GM12874 (cell line): ENCODE results near the gene DUSP28.

Source experiments
- CTCF ChIP-seq: IDR thresholded peaks from 2 replicates; pipeline ENCODE4 v1.5.1; 2011; ENCODE audit warnings: low read depth, mild to moderate bottlenecking, control low read depth, low read length, moderate library complexity; ENCODE audit not compliant: insufficient read depth

Gene DUSP28

DNA sequence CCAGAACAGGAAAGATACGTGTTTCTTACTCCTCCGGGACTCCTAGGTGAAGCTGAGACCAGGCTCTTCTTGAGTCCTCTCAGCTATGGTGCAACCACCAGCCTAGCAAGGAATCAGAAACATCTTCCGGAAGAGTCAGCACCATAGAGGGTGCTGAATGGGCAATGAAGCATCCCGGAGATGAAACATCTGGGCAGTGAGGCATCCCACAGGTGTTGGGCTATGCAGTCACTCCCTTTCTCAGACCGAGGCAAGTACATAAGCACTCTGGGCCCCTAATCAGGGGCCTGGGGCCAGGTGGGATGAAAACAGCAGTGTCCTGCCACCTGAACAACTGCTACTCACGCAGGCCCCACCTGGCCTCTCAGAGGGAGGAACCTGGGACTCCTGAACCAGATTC is 24.9 kb downstream of the DUSP28 start:
- TF ChIP-seq CTCF, result no peak

- TF ChIP-seq CTCF, result no peak
Measured at GRCh38 chr2:240585681-240586197, 25.6 kb downstream of the DUSP28 start.

GRCh38 chr2:240586198-240586918 is 26.2 kb downstream of the DUSP28 start, which contains the start of gene CAPN10:
CAPN10 (plus strand) TSS chr2:240586734; CDS start chr2:240586912, 178 bp downstream.
- no peak for TF ChIP-seq CTCF

DNA sequence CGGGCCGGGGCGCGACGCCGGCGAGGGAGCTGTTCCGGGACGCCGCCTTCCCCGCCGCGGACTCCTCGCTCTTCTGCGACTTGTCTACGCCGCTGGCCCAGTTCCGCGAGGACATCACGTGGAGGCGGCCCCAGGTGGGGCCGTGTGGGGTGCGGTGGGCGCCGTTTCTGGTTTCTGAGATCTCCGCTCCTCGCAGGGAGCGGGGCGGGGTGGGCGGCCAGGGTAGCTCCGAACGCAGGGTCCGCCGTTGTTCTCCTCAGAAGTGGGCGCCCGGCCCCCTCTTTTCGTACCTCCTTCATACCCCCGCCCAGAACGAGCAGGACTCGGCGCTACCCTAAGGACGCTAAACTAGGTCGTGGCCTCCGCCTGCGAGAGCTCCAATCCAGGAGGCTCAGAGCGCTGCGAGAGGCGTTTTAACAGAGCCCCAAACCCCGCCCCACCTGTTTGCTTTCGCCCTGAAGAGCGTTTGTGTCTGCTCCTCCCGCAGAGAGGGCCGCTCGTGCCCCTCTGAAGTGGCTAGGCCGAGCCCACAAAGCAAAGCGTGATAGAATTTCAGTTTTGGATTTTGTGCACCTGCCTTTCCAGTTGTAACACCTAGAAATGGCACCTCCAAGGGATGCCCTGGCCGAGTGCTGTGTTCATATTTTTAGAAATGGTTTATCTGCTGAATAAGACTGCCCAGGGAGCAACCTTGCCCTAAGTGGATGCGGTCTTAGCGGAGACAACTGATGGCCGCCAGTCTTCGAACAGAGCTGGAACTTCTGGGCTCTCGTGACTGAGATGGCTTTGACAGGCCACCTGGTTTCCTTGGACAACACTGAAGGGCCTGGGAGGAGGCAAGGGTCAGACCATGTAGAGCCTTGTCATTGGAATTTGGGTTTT is 27.0 kb downstream of the DUSP28 start:
- TF ChIP-seq CTCF, result no peak

GRCh38 chr2:240588006-240588655 is 28.0 kb downstream of the DUSP28 start:
- TF ChIP-seq CTCF, result no peak

DNA sequence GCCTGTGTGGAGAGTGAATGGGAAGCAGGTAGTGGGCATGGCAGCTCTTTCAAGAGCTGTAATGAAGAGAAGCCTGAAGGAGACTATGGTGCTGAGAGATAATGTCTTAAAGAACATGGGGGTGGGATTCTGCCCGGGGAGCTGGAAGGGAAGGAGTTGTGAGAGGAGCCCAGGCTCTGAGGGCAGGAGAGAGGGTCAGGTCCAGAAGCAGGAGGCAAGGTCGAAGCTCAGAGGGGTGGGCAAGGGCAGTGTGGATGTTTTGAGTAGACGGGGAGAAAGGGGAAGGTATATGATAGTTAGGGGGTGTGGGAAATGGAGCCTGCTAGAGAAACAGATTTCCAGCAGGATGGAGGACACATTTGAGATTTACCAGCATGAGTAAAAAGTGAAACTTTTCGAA is 28.5 kb downstream of the DUSP28 start:
- TF ChIP-seq CTCF, result no peak

GRCh38 chr2:240589375-240589774 is 29.2 kb downstream of the DUSP28 start:
- no peak for TF ChIP-seq CTCF
